GM23248 (cell line): ENCODE measurements around the gene C1orf21. TPM values are rescaled to one million over a fixed set of nuclear protein-coding genes. Genes with fewer than 3 reads are reported as not detected.

Experiments used
- DNase-seq: peaks from one replicate; pipeline ENCODE4 v3.0.0-alpha.2; 2015
- H2AFZ ChIP-seq: fragments of 200-600 bp; sonication (generic); 2 replicates; pipeline ENCODE4 v1.6.1; 2016; ENCODE audit warnings: antibody characterized with exemption
- H3F3A ChIP-seq: fragments of 200-600 bp; sonication (generic); 2 replicates; pipeline ENCODE4 v1.6.1; 2016; ENCODE audit warnings: mild to moderate bottlenecking, antibody characterized with exemption, mixed run types; ENCODE audit not compliant: insufficient read depth
- H3K27ac ChIP-seq: fragments of 200-600 bp; sonication (generic); 2 replicates; pipeline ENCODE4 v1.5.1; 2016; ENCODE audit warnings: mild to moderate bottlenecking
- H3K27me3 ChIP-seq: fragments of 200-600 bp; sonication (generic); replicated peaks from 2 replicates; pipeline ENCODE4 v1.6.1; 2016; ENCODE audit warnings: mild to moderate bottlenecking; ENCODE audit not compliant: insufficient read depth
- H3K36me3 ChIP-seq: fragments of 200-600 bp; sonication (generic); 2 replicates; pipeline ENCODE4 v1.6.1; 2016; ENCODE audit warnings: low read depth, mild to moderate bottlenecking
- H3K4me1 ChIP-seq: fragments of 200-600 bp; sonication (generic); 2 replicates; pipeline ENCODE4 v1.6.1; 2016; ENCODE audit warnings: mild to moderate bottlenecking; ENCODE audit not compliant: insufficient read depth
- H3K4me2 ChIP-seq: fragments of 200-600 bp; sonication (generic); one replicate; pipeline ENCODE4 v1.6.1; 2016; ENCODE audit warnings: mild to moderate bottlenecking; ENCODE audit not compliant: unreplicated experiment
- H3K4me3 ChIP-seq: fragments of 200-600 bp; sonication (generic); 2 replicates; pipeline ENCODE4 v1.5.1; 2016; ENCODE audit warnings: mild to moderate bottlenecking
- H3K79me2 ChIP-seq: fragments of 200-600 bp; sonication (generic); 2 replicates; pipeline ENCODE4 v1.6.1; 2016; ENCODE audit warnings: mild to moderate bottlenecking; ENCODE audit not compliant: insufficient read depth
- H3K9ac ChIP-seq: fragments of 200-600 bp; sonication (generic); 2 replicates; pipeline ENCODE4 v1.6.1; 2016; ENCODE audit warnings: mild to moderate bottlenecking
- H3K9me2 ChIP-seq: fragments of 200-600 bp; sonication (generic); 2 replicates; pipeline ENCODE4 v1.6.1; 2016; ENCODE audit warnings: mixed run types, mild to moderate bottlenecking, moderate library complexity; ENCODE audit not compliant: insufficient read depth
- H3K9me3 ChIP-seq: fragments of 200-600 bp; sonication (generic); one replicate; pipeline ENCODE4 v1.6.1; 2017; ENCODE audit warnings: low read depth
- H4K20me1 ChIP-seq: fragments of 200-600 bp; sonication (generic); 2 replicates; pipeline ENCODE4 v1.6.0; 2016; ENCODE audit not compliant: insufficient read depth
- EZH2 ChIP-seq: fragments of 200-600 bp; sonication (generic); IDR thresholded peaks from 2 replicates; pipeline ENCODE4 v1.6.1; 2018; ENCODE audit warnings: antibody characterized with exemption, mild to moderate bottlenecking; ENCODE audit not compliant: insufficient read depth, poor library complexity, severe bottlenecking
- EZH2phosphoT487 ChIP-seq: fragments of 200-600 bp; sonication (generic); IDR thresholded peaks from 2 replicates; pipeline ENCODE4 v1.6.1; 2018; ENCODE audit warnings: antibody characterized with exemption, moderate library complexity, mild to moderate bottlenecking, low read depth; ENCODE audit not compliant: insufficient read depth
- WGBS, 2 experiments: methylation state at CpG; one replicate each; pipeline ENCODE4 v1.1.6; 2015 to 2017; ENCODE audit warnings: low lambda C conversion rate in 2 of 2, low coverage in 1 of 2; ENCODE audit errors: missing lambda C conversion rate in 2 of 2; 5-methylcytosine and 5-hydroxymethylcytosine counted together
- in situ Hi-C: fragments of 300-500 bp; cut with MboI; formaldehyde crosslinking; loops from 2 replicates; pipeline ENCODE4 v1.15.0; 2020
- polyA plus RNA-seq: library from polyadenylated mRNA; unstranded; fragments of >200 nt; fragmentation: Nextera tagmentation; extraction: Ambion mirVana; gene quantifications from 2 replicates; pipeline ENCODE4 v1.2.1, GENCODE V29; 2016
- total RNA-seq: library from RNA; depleted of rRNA; stranded (reverse); fragments of >200 nt; shearing (Covaris generic); gene quantifications from 2 replicates; pipeline ENCODE4 v1.2.3, GENCODE V29; 2014

C1orf21 gene
- total and polyA plus RNA-seq, 2 experiments from 2014 or later = 16.7 to 20.0 TPM

DNA sequence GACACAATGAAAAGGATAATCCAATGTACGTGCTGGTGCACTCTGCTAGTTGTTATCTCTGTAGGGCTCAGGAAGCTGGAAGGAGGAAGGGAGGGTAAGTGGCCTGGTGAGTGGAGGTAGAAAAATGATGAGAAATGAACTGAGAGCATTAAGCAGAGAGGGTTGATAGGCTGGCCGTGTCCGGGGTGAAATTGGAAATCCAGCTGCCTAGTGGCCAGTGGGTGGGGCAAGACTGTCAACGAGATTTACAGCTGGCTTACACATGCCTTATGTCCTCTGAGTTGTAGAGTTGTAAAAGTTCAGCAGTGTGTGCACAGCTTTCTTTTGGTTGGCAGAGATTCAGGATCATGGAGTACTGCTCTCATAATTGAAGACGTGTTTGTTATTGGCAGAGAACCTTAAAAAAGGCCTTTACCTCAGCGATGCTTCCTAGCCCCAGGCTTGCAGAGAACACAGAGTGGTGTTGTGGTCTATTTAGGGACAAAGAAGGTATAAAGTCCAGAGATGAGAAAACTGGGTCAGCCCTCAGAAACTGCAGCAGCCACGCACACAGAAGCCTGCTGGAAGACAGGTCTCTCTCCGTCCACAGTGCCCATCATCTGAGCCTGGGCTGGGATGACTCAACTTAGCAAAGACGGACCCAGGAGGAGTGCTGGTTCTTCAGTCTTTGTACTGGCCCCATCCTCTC, 235.5 kb downstream of the C1orf21 start:
- Histone ChIP-seq H3K27ac (no peak overlapping the region), H3K27me3 (no peaks in the 10 kb centered on the region), H2AFZ (peak overlapping the region; percentile 14), H3K9me3 (no peaks in the 10 kb centered on the region), H3K4me2 (peak overlapping the region; percentile 26), H4K20me1 (no peaks in the 10 kb centered on the region), H3K9me2 (no peaks in the 10 kb centered on the region), H3K4me1 (peaks cover 12% of the 10 kb centered on the region), H3F3A (peaks cover 22% of the 10 kb centered on the region), H3K36me3 (no peaks in the 10 kb centered on the region), H3K4me3 (0 out of 2 replicates have a peak overlapping the region, but pooled peaks have one; percentile 2), H3K9ac (no peak overlapping the region), H3K79me2 (no peaks in the 10 kb centered on the region)
- in situ Hi-C loops = no loop called here
- no peak for TF ChIP-seq EZH2
- TF ChIP-seq EZH2phosphoT487 = no peak
- DNase-seq = peak; percentile 72
- WGBS, 2 experiments = 18 to 20% methylated on average over 9 of the region's 9 CpGs

DNA sequence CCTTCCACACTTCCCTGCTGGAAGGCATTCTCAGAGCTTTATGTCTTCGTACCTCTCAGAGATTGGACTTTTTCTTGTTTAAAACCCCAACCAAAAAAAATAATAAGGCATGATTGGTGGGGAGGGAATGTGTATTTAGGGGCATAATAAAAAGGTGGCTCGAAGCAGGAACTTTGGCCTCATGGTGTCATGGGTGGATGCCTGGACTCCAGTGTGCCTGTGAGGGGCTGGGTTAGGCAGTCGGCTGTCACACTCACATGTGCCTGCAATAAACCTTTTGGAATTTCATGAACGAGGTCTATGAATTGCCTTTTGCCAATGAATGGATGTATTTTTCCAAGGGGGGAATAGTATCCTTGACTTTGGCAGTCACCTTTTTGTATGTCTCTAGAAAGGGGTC, 236.6 kb downstream of the C1orf21 start:
- in situ Hi-C loops = no loop called here
- 58 to 64% methylated on average over 4 of the region's 4 CpGs for WGBS, 2 experiments

DNA sequence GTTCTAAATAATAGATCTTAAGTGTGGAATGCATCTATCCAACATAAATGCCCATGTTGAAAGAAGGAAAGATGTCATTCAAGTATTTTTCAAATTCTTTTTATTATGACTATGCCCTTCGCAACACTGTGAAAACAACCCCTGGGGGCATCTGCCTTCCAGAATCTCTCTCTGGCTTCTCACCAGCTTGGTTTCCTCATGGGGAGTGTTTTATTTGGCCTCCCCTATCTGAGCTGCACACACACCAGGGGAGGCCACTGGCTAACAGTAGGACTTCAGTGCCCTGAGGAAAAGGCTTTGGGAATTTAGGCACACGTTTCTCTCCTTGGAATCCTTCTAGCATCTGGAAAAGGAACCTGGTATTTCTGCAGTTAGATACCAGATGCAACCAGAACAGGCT, 237.2 kb downstream of the C1orf21 start:
- Histone ChIP-seq H3K27ac (no peak overlapping the region), H3K9ac (no peak overlapping the region), H3K4me1 (peaks cover 12% of the 10 kb centered on the region), H3K4me2 (no peak overlapping the region), H3K9me2 (no peaks in the 10 kb centered on the region), H3K79me2 (no peaks in the 10 kb centered on the region), H2AFZ (no peak overlapping the region), H3K27me3 (no peaks in the 10 kb centered on the region), H3K9me3 (no peaks in the 10 kb centered on the region), H3F3A (peaks cover 22% of the 10 kb centered on the region), H3K36me3 (no peaks in the 10 kb centered on the region), H3K4me3 (no peak overlapping the region), H4K20me1 (no peaks in the 10 kb centered on the region)
- no peak for DNase-seq
- WGBS, 2 experiments = 53 to 56% methylated on average over 2 of the region's 2 CpGs
- no peak for TF ChIP-seq EZH2
- no peak for TF ChIP-seq EZH2phosphoT487
- in situ Hi-C loops = no loop called here

More for the DNA sequence above, 236.6 kb downstream of the C1orf21 start:
- Histone ChIP-seq H3K9me3 (no peaks in the 10 kb centered on the region), H3K4me2 (no peak overlapping the region), H3K4me1 (peaks cover 12% of the 10 kb centered on the region), H3K9ac (no peak overlapping the region), H3K4me3 (no peak overlapping the region), H3K79me2 (no peaks in the 10 kb centered on the region), H3K27ac (no peak overlapping the region), H2AFZ (no peak overlapping the region), H3K27me3 (no peaks in the 10 kb centered on the region), H3K36me3 (no peaks in the 10 kb centered on the region), H3F3A (peaks cover 22% of the 10 kb centered on the region), H3K9me2 (no peaks in the 10 kb centered on the region), H4K20me1 (no peaks in the 10 kb centered on the region)
- TF ChIP-seq EZH2phosphoT487 (no peak), EZH2 (no peak)
- no peak for DNase-seq

DNA sequence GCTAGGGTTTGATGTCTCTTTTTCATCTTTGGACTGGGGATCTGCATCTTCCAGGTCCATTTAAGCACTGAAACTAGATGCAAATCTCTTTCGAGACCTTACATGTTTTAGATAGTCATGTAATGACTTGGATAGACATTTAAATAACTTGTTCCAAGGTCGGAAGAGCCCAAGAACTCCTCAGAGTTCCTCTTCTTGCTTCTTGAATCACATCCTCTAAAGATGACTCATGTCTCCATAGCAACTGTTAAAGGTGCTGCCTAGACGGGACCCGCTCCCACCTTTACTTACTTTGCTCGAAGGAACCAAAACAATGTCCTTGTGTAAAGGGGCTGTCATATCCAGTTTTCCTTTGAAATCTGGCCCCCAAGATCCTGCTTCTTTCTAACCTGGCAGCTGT, 237.8 kb downstream of the C1orf21 start:
- in situ Hi-C loops = no loop called here
- H3K9me3 ChIP-seq = no peaks in the 10 kb centered on the region
- TF ChIP-seq EZH2phosphoT487 (no peak), EZH2 (no peak)
- H3K4me1 ChIP-seq = peaks cover 12% of the 10 kb centered on the region
- no peak overlapping the region for H3K4me3 ChIP-seq
- H3K4me2 ChIP-seq = no peak overlapping the region
- H3K9ac ChIP-seq = no peak overlapping the region
- H3K79me2 ChIP-seq = no peaks in the 10 kb centered on the region
- DNase-seq = peak; percentile 35
- no peaks in the 10 kb centered on the region for H3K9me2 ChIP-seq
- 39 to 44% methylated on average over 5 of the region's 5 CpGs for WGBS, 2 experiments
- no peak overlapping the region for H2AFZ ChIP-seq
- H3K36me3 ChIP-seq = no peaks in the 10 kb centered on the region
- H4K20me1 ChIP-seq = no peaks in the 10 kb centered on the region
- H3K27ac ChIP-seq = no peak overlapping the region
- H3F3A ChIP-seq = peaks cover 22% of the 10 kb centered on the region
- no peaks in the 10 kb centered on the region for H3K27me3 ChIP-seq

DNA sequence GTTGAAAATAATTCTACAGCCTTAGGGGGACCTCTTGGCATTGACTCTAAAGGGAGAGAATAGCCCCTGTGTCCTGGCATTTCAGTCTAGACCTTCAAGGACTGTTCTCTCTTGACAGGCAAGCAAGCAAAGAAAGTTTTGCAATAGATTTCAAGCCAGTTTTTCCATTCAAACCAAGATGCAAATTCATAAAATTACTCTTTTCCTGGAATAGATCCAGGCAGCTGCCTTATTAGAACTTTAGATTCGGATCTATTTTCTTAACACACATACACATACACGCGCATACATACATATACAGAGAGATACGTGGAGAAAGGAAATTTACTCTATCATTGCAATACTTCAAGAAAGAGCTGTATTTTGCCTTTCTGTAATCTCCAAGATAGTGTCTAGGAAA, 238.4 kb downstream of the C1orf21 start:
- Histone ChIP-seq H3K27me3 (no peaks in the 10 kb centered on the region), H3F3A (peaks cover 22% of the 10 kb centered on the region), H3K27ac (no peak overlapping the region), H3K9me3 (no peaks in the 10 kb centered on the region), H3K36me3 (no peaks in the 10 kb centered on the region), H3K4me1 (peaks cover 12% of the 10 kb centered on the region), H2AFZ (no peak overlapping the region), H3K4me2 (no peak overlapping the region), H3K79me2 (no peaks in the 10 kb centered on the region), H3K9ac (no peak overlapping the region), H3K9me2 (no peaks in the 10 kb centered on the region), H3K4me3 (no peak overlapping the region), H4K20me1 (no peaks in the 10 kb centered on the region)
- in situ Hi-C loops = no loop called here
- TF ChIP-seq EZH2 = no peak
- no peak for TF ChIP-seq EZH2phosphoT487
- no peak for DNase-seq
- 89 to 90% methylated on average over 4 of the region's 4 CpGs for WGBS, 2 experiments
